Measurements from ENCODE around the gene SMIM11. TPM values are rescaled to one million over a fixed set of nuclear protein-coding genes. Genes with fewer than 3 reads are reported as not detected.
"Not testable (repeated sequence)": the region's sequence is repeated elsewhere in the genome, so short reads cannot be mapped to it uniquely, and the experiment has no call there.

The SMIM11 gene
- total RNA-seq, 1 donor from 2014 or later, result 4.2 TPM

DNA sequence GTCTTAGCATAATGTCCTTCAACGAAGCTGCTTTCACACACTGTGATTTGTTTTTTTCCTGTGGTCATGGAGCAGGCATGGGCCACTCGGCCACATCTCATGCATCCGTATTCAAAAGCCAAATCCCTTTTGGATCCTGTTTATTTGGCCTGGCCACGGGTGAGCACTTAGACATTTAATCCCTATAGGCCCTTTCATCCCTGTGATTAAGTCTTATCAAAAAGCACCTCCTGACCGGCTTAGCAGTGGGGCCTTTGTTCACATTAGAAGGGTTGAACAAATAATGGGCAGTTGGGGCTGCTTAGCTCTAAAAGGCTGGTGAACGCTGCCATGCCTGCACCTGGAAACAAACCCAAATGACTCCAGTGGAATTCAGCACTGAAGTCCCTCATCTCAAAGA, 9.5 kb upstream of the SMIM11 start:
- H3K36me3 Mint-ChIP-seq (ENCODE audit: unreplicated experiment), result no peaks in the 10 kb centered on the region
- H3K27ac Mint-ChIP-seq (ENCODE audit: unreplicated experiment), result no peak overlapping the region
- H3K4me3 Mint-ChIP-seq (ENCODE audit: unreplicated experiment), result no peak overlapping the region
- no peaks in the 10 kb centered on the region for H3K9me3 Mint-ChIP-seq (ENCODE audit: unreplicated experiment)
- H3K27me3 Mint-ChIP-seq (ENCODE audit: unreplicated experiment), result peaks cover 3% of the 10 kb centered on the region
- DNase-seq, result no peak
- H3K4me1 Mint-ChIP-seq (ENCODE audit: low read depth, unreplicated experiment), result no peaks in the 10 kb centered on the region
- TF ChIP-seq, protein P1, sequence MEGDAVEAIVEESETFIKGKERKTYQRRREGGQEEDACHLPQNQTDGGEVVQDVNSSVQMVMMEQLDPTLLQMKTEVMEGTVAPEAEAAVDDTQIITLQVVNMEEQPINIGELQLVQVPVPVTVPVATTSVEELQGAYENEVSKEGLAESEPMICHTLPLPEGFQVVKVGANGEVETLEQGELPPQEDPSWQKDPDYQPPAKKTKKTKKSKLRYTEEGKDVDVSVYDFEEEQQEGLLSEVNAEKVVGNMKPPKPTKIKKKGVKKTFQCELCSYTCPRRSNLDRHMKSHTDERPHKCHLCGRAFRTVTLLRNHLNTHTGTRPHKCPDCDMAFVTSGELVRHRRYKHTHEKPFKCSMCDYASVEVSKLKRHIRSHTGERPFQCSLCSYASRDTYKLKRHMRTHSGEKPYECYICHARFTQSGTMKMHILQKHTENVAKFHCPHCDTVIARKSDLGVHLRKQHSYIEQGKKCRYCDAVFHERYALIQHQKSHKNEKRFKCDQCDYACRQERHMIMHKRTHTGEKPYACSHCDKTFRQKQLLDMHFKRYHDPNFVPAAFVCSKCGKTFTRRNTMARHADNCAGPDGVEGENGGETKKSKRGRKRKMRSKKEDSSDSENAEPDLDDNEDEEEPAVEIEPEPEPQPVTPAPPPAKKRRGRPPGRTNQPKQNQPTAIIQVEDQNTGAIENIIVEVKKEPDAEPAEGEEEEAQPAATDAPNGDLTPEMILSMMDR (IDR thresholded peaks at IDR 0.05; ENCODE audit: partially characterized antibody, unreplicated experiment), result no peak

DNA sequence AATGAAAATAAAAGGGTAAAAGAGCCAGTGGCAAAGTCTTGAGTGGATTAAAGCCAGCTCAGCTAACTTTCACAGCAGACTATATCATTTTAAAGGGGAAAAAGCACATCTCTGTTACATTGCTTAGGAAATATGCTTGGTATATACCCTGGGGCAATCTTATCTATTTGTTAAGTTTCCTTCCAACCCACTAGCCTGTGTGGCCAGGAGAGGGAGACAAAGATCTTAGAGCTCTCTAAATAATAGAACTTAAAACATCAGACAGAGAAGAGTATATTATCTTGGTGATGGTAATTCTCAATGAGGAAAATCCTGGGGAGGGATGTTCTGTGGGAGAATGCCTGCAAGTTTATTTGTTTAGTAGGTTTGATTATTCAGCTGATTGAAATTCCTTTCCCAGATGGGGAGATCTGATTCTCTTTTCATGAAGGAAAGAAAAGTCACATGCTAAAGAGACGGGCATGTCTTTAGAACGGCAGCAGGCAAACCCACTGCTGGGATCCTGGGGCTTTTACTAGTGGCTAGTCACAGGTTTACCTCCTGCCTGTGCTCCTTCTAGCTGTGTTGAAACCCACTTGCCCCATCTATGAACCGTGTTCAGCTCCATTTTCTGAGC, 7.9 kb upstream of the SMIM11 start:
- Mint-ChIP-seq H3K27ac (ENCODE audit: unreplicated experiment) (no peak overlapping the region), H3K4me1 (ENCODE audit: low read depth, unreplicated experiment) (no peaks in the 10 kb centered on the region), H3K4me3 (ENCODE audit: unreplicated experiment) (no peak overlapping the region), H3K9me3 (ENCODE audit: unreplicated experiment) (no peaks in the 10 kb centered on the region), H3K36me3 (ENCODE audit: unreplicated experiment) (no peaks in the 10 kb centered on the region), H3K27me3 (ENCODE audit: unreplicated experiment) (peaks cover 3% of the 10 kb centered on the region)
- TF ChIP-seq, protein P1 (IDR thresholded peaks at IDR 0.05; ENCODE audit: partially characterized antibody, unreplicated experiment), result peak; percentile 63
- DNase-seq, result peak; percentile 35

DNA sequence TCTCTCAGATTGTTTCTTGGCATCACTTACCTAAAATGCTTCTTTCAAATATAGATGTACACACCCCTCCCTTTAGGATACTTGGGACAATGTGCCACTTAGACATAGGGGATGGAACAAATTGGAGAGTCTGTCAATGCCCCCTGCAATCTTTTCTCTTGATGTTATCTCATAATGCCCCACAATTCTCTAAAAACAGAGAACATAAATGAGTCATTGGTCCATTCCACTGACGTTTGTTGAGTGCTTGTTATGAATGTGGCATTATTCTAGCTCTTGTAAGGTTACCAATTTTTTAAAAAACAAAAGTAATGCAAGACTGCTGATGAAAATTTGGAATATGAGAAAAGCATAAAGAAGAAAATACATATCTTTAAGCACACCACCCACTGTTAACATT, 5.6 kb upstream of the SMIM11 start:
- Mint-ChIP-seq H3K36me3 (ENCODE audit: unreplicated experiment) (no peaks in the 10 kb centered on the region), H3K27ac (ENCODE audit: unreplicated experiment) (no peak overlapping the region), H3K27me3 (ENCODE audit: unreplicated experiment) (peaks cover 3% of the 10 kb centered on the region), H3K4me1 (ENCODE audit: low read depth, unreplicated experiment) (no peaks in the 10 kb centered on the region), H3K4me3 (ENCODE audit: unreplicated experiment) (no peak overlapping the region), H3K9me3 (ENCODE audit: unreplicated experiment) (no peaks in the 10 kb centered on the region)
- DNase-seq, result no peak
- TF ChIP-seq, protein P1 (IDR thresholded peaks at IDR 0.05; ENCODE audit: partially characterized antibody, unreplicated experiment), result no peak

DNA sequence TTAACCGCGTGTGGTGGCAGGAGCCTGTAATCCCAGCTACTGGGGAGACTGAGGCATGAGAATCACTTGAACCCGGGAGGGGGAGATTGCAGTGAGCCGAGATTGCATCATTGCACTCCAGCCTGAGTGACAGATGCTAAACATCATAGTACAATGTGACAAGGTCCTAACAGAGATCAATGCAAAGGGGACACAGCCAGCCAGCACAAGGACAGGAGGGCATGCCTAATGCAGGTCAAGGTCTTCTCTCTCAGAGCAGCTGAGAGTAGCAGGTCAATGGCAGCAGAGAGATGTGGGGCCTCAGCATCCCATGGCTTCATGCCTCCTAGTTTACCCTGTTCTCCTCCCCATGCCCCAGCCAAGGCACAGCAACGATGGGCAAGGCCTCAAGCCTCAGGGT, 3.0 kb upstream of the SMIM11 start:
- TF ChIP-seq, protein P1 (IDR thresholded peaks at IDR 0.05; ENCODE audit: partially characterized antibody, unreplicated experiment), result no peak
- peaks cover 3% of the 10 kb centered on the region for H3K27me3 Mint-ChIP-seq (ENCODE audit: unreplicated experiment)
- H3K36me3 Mint-ChIP-seq (ENCODE audit: unreplicated experiment), result no peaks in the 10 kb centered on the region
- no peak overlapping the region for H3K27ac Mint-ChIP-seq (ENCODE audit: unreplicated experiment)
- no peak for DNase-seq
- no peak overlapping the region for H3K4me3 Mint-ChIP-seq (ENCODE audit: unreplicated experiment)
- H3K9me3 Mint-ChIP-seq (ENCODE audit: unreplicated experiment), result no peaks in the 10 kb centered on the region
- H3K4me1 Mint-ChIP-seq (ENCODE audit: low read depth, unreplicated experiment), result no peaks in the 10 kb centered on the region

DNA sequence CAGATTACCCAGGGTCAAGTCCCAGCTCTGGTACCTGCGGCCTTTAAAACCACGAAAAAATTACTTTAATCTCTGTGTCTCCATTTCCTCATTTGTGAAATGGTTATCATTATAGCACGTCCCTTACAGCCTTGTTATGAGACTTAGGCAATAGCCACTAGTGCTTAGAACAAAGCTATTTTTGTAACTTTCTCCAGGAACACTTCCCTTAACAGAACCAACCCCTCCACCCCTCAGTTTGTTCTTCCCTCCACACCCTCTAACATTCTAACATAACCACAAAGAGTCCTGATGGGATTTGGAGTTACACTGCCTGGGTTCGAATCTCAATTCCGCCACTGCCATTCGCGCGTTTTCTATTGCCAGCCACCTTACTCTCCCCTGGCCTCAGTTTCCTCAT, 845 bp upstream of the SMIM11 start:
- DNase-seq; H3K4me1 Mint-ChIP-seq (ENCODE audit: low read depth, unreplicated experiment); H3K27ac Mint-ChIP-seq (ENCODE audit: unreplicated experiment); H3K4me3 Mint-ChIP-seq (ENCODE audit: unreplicated experiment); H3K9me3 Mint-ChIP-seq (ENCODE audit: unreplicated experiment); H3K36me3 Mint-ChIP-seq (ENCODE audit: unreplicated experiment); H3K27me3 Mint-ChIP-seq (ENCODE audit: unreplicated experiment): not testable (repeated sequence)

DNA sequence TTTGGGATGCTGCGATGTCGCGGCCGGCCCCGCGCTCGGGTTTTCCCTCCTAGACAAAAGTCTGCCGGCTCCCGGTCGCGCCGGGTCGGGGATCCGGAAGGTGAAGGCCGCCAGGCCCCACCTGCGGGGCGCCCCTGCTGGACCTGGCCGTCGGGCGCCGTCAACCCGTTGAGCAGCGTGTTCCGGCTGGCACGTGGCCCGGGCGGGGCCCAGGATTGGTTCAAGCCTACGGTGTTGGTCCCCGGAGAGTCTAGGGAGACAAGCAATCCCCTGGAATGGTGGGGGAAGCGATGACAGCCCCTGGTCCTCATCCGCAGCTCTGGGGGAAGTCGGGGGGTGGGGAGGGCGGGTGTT, 289 bp downstream of the SMIM11 start:
- not testable (repeated sequence) for H3K4me1 Mint-ChIP-seq (ENCODE audit: low read depth, unreplicated experiment); H3K27me3 Mint-ChIP-seq (ENCODE audit: unreplicated experiment); H3K9me3 Mint-ChIP-seq (ENCODE audit: unreplicated experiment); DNase-seq; H3K36me3 Mint-ChIP-seq (ENCODE audit: unreplicated experiment); H3K27ac Mint-ChIP-seq (ENCODE audit: unreplicated experiment); H3K4me3 Mint-ChIP-seq (ENCODE audit: unreplicated experiment)

DNA sequence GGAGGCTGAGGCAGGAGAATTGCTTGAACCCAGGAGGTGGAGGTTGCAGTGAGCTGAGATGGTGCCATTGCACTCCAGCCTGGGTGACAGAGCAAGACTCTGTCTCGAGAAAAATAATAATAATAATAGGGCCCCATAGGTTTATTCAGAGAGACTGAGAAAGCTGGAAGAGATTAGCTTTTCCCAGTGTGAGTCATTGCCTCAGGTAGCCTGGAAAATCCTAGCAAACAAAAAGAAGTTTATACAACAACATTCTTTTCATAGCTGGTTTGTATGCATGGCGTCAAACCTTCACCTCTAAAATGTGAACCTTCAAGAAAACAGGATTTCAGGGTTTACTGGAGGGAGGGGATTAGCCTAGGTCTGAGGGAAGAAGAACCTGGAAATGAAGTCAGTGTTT, 7.8 kb downstream of the SMIM11 start:
- not testable (repeated sequence) for H3K27ac Mint-ChIP-seq (ENCODE audit: unreplicated experiment); H3K4me3 Mint-ChIP-seq (ENCODE audit: unreplicated experiment); DNase-seq; H3K27me3 Mint-ChIP-seq (ENCODE audit: unreplicated experiment); H3K9me3 Mint-ChIP-seq (ENCODE audit: unreplicated experiment); H3K36me3 Mint-ChIP-seq (ENCODE audit: unreplicated experiment); H3K4me1 Mint-ChIP-seq (ENCODE audit: low read depth, unreplicated experiment)

DNA sequence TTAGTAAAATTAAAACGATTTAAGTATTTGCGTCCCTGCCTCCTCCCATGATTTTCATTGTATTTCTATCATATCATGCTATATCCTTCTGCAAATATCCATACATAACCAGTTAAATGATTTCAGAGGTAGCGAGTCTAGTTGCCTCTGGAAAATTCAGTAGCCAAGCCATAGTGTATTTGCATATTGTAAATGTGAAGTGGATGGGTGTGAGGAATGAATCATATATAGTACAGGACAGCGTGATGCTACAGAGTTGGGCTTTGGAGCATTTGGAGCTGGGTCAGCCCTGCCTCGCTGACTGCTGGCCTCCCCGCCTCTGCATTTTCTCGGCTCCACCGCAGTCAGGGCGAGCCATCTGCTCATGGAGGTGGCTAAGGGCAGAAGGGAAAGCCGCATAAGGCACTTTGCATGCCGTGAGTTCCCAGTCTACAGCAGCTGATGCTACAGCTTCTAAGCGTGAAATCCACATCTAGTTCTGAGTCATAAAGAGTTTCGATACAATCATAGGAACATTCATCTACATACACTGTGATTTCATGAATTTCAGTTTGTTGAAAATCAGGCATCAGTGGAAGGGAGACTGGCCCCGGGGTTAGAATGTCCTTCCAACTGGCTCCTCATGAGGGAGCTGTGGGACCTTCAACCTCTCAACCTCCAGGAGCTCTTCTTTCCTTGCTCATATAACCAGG, 8.6 kb downstream of the SMIM11 start:
- H3K27ac Mint-ChIP-seq (ENCODE audit: unreplicated experiment); H3K4me3 Mint-ChIP-seq (ENCODE audit: unreplicated experiment); H3K36me3 Mint-ChIP-seq (ENCODE audit: unreplicated experiment); H3K9me3 Mint-ChIP-seq (ENCODE audit: unreplicated experiment); H3K4me1 Mint-ChIP-seq (ENCODE audit: low read depth, unreplicated experiment); H3K27me3 Mint-ChIP-seq (ENCODE audit: unreplicated experiment); DNase-seq: not testable (repeated sequence)

DNA sequence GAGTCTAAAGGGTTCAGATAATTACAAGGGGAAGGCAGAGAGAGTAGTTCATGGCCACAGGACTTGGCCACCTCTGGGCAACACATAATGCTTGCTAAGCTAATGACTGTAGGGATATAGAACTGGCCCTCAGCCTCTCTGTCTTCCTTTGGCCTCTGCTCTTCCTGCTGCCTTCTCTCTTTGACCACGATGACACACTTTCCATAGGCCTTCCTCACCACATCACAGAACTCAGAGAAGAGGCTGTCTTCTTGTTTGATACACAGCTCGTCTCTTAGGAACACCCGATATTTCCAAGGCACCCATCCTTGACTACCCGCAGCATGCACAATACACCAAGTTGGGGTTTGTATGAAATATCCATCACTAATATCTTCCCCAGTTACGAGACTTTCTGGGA, 25.2 kb downstream of the SMIM11 start:
- not testable (repeated sequence) for DNase-seq; H3K27ac Mint-ChIP-seq (ENCODE audit: unreplicated experiment); H3K4me1 Mint-ChIP-seq (ENCODE audit: low read depth, unreplicated experiment); H3K27me3 Mint-ChIP-seq (ENCODE audit: unreplicated experiment); H3K36me3 Mint-ChIP-seq (ENCODE audit: unreplicated experiment); H3K4me3 Mint-ChIP-seq (ENCODE audit: unreplicated experiment); H3K9me3 Mint-ChIP-seq (ENCODE audit: unreplicated experiment)

Measured in glutamatergic neuron (in vitro differentiated cells).